K562 (cell line): ENCODE data around the gene ARL16. TPM values are rescaled to one million over a fixed set of nuclear protein-coding genes. Genes with fewer than 3 reads are reported as not detected.
A peak's percentile ranks its signal among the peaks of the same experiment; 100 is the strongest.

Source experiments
- ATAC-seq: fragments of 200-7000 bp; cut with Tn5 transposase; 3 replicates; pipeline ENCODE4 v1.9.1; 2020; ENCODE audit warnings: moderate library complexity
- BruUV-seq: library from RNA; stranded (reverse); fragments of 400-500 nt; replicated peaks from 2 replicates; lab custom pipeline; 2021; lab: Mats Ljungman, UMichigan
- CTCF ChIA-PET: fragments of 300-600 bp; formaldehyde crosslinking; extraction: SDS; loops from one replicate; lab custom pipeline; 2021; ENCODE audit warnings: low intra/inter-chr PET ratio; lab: Yijun Ruan, JAX
- POLR2A ChIA-PET: fragments of 300-600, 350-650 bp; sonication (Branson Sonifier 250); formaldehyde crosslinking; extraction: SDS; loops from one replicate; lab custom pipeline; 2021; ENCODE audit warnings: antibody characterized with exemption, inconsistent platforms; lab: Yijun Ruan, JAX
- DNase-seq, 4 experiments: peaks; one replicate each; pipeline versions ENCODE4 v3.0.0 to v3.0.0-alpha.2; 2011 to 2018; ENCODE audit warnings: low spot score in 3 of 4, mixed read lengths in 3 of 4; ENCODE audit errors: extremely low read depth in 1 of 4
- FAIRE-seq: peaks from 2 replicates; lab custom pipeline; 2011; peaks lifted over from hg19 to GRCh38; lab: Jason Lieb, UNC
- H2AFZ ChIP-seq: 2 replicates; pipeline ENCODE4 v1.6.0; 2011; ENCODE audit warnings: low read depth, low read length, control low read depth, inconsistent platforms
- H3K27ac ChIP-seq: fragments of 200-600 bp; 3 replicates; pipeline ENCODE4 v1.8.0; 2011; ENCODE audit warnings: low read depth, mild to moderate bottlenecking, control low read depth, inconsistent platforms, low read length, moderate library complexity, mixed read lengths; ENCODE audit errors: extremely low read depth
- H3K27me3 ChIP-seq, 2 experiments: fragments of 300-600 bp in 1 of 2; 2 replicates in 1 of 2; 3 replicates in 1 of 2; pipeline versions ENCODE4 v1.6.0 to v1.8.0; 2011; ENCODE audit warnings: inconsistent platforms in 2 of 2, low read length in 2 of 2, mild to moderate bottlenecking in 1 of 2, mixed read lengths in 1 of 2, moderate library complexity in 1 of 2; ENCODE audit not compliant: control insufficient read depth in 2 of 2, insufficient read depth in 2 of 2
- H3K36me3 ChIP-seq: fragments of 300-600 bp; 3 replicates; pipeline ENCODE4 v1.8.0; 2011; ENCODE audit warnings: mild to moderate bottlenecking, low read length, inconsistent platforms; ENCODE audit not compliant: control insufficient read depth, insufficient read depth
- H3K4me1 ChIP-seq, 2 experiments: fragments of 200-600 bp in 1 of 2; replicated peaks in 1 of 2; 2 replicates in 1 of 2; 3 replicates in 1 of 2; pipeline versions ENCODE4 v1.5.1 to v1.8.0; 2011; ENCODE audit warnings: inconsistent platforms in 2 of 2, low read length in 2 of 2, mild to moderate bottlenecking in 1 of 2, mixed read lengths in 1 of 2, moderate library complexity in 1 of 2; ENCODE audit not compliant: control insufficient read depth in 2 of 2, insufficient read depth in 2 of 2
- H3K4me2 ChIP-seq: 2 replicates; pipeline ENCODE4 v1.6.1; 2011; ENCODE audit warnings: low read length, control low read depth, inconsistent platforms, mixed read lengths; ENCODE audit not compliant: insufficient read depth
- H3K4me3 ChIP-seq: fragments of 200-600 bp; sonication (generic), shearing (Covaris generic); 2 replicates; pipeline ENCODE4 v1.5.1; 2016; ENCODE audit warnings: control low read depth, inconsistent platforms
- H3K79me2 ChIP-seq: fragments of 200-600 bp; 3 replicates; pipeline ENCODE4 v1.8.0; 2011; ENCODE audit warnings: low read length, inconsistent platforms; ENCODE audit not compliant: control insufficient read depth, insufficient read depth
- H3K9ac ChIP-seq, 2 experiments: 2 replicates each; pipeline versions ENCODE4 v1.6.0 to v1.6.1; 2011; ENCODE audit warnings: low read depth in 2 of 2, low read length in 2 of 2, control low read depth in 1 of 2, inconsistent platforms in 1 of 2, mild to moderate bottlenecking in 1 of 2, mixed read lengths in 1 of 2; ENCODE audit not compliant: insufficient read depth in 1 of 2
- H3K9me1 ChIP-seq: one replicate; pipeline ENCODE4 v1.6.0; 2011; ENCODE audit warnings: inconsistent platforms, mild to moderate bottlenecking, low read length, moderate library complexity; ENCODE audit not compliant: control insufficient read depth, insufficient read depth
- H3K9me3 ChIP-seq: replicated peaks from 2 replicates; pipeline ENCODE4 v1.5.1; 2011; ENCODE audit warnings: low read depth, low read length, inconsistent platforms; ENCODE audit not compliant: control insufficient read depth, insufficient read depth
- H4K20me1 ChIP-seq: replicated peaks from 2 replicates; pipeline ENCODE4 v1.6.1; 2011; ENCODE audit warnings: low read length, inconsistent platforms, mixed read lengths; ENCODE audit not compliant: control insufficient read depth, insufficient read depth
- FOXJ2 ChIP-seq: fragments of 200-800 bp; sonication (Bioruptor generic); IDR thresholded peaks from 2 replicates; pipeline ENCODE4 v1.6.1; 2016; ENCODE audit warnings: missing genetic modification characterization, missing compliant biosample characterization
- MEIS2 ChIP-seq: fragments of 450-650 bp; IDR thresholded peaks from 2 replicates; pipeline ENCODE4 v1.6.1; 2014; ENCODE audit warnings: mild to moderate bottlenecking; ENCODE audit not compliant: partially characterized antibody
- NR2C1 ChIP-seq, 2 experiments: fragments of 450-650 bp; IDR thresholded peaks; 2 replicates each; pipeline ENCODE4 v1.6.1; 2017; ENCODE audit warnings: mild to moderate bottlenecking in 2 of 2, antibody characterized with exemption in 1 of 2, inconsistent platforms in 1 of 2, missing compliant biosample characterization in 1 of 2, missing genetic modification characterization in 1 of 2
- RBFOX2 ChIP-seq: fragments of 200-400 bp; formaldehyde crosslinking; IDR thresholded peaks from 2 replicates; pipeline ENCODE4 v1.6.1; 2017; ENCODE audit warnings: low read depth, mild to moderate bottlenecking, low read length, moderate library complexity
- SUPT5H ChIP-seq: fragments of 450-650 bp; IDR thresholded peaks from 2 replicates; pipeline ENCODE4 v1.6.1; 2016
- TCF3 ChIP-seq: sonication (generic); formaldehyde crosslinking; IDR thresholded peaks from 2 replicates; pipeline ENCODE4 v1.4.0; 2020; ENCODE audit warnings: mild to moderate bottlenecking, missing genetic modification reagents
- ZNF133 ChIP-seq: fragments of 250-450 bp; sonication (Bioruptor Pico); IDR thresholded peaks from 2 replicates; pipeline ENCODE4 v1.4.0; 2020; ENCODE audit warnings: mild to moderate bottlenecking
- ZNF239 ChIP-seq: fragments of 250-450 bp; sonication (Bioruptor Pico); IDR thresholded peaks from 2 replicates; pipeline ENCODE4 v1.4.0; 2020; ENCODE audit warnings: mild to moderate bottlenecking
- WGBS: fragments of 100-300 bp; shearing (Covaris generic); methylation state at CpG from one replicate; pipeline ENCODE4 v1.1.6; 2016; ENCODE audit warnings: low coverage, mixed read lengths; ENCODE audit not compliant: insufficient coverage; ENCODE audit errors: missing lambda C conversion rate; 5-methylcytosine and 5-hydroxymethylcytosine counted together
- in situ Hi-C: fragments of 300-500 bp; cut with MboI; formaldehyde crosslinking; loops from 4 replicates; pipeline ENCODE4 v1.15.0; 2018; ENCODE audit warnings: inconsistent platforms, mixed read lengths
- intact Hi-C: fragments of 100-400 bp; cut with micrococcal nuclease; formaldehyde crosslinking; loops from 2 replicates; pipeline ENCODE4 v1.14.2; 2022
- polyA plus RNA-seq, 8 experiments: library from polyadenylated mRNA; depleted of rRNA in 4 of 8; stranded (reverse) in 5 of 8; unstranded in 3 of 8; fragments of >200 nt; fragmentation: Nextera tagmentation in 2 of 8; fragmentation: Illumina TruSeq in 1 of 8; extraction: Ambion mirVana in 2 of 8; extraction: Trizol in 1 of 8; gene quantifications; 2 replicates each; pipeline versions ENCODE4 v1.2.1 to v1.2.3, GENCODE V29; 2011 to 2014; ENCODE audit warnings: inconsistent platforms in 1 of 8, missing spikeins in 1 of 8
- total RNA-seq, 7 experiments: library from RNA; depleted of rRNA in 6 of 7; stranded (reverse); fragments of >200 nt in 6 of 7; fragmentation: Illumina TruSeq in 2 of 7; extraction: Trizol in 2 of 7; gene quantifications; 2 replicates each; pipeline versions ENCODE4 v1.2.1 to v1.2.3, GENCODE V29; 2011 to 2021; ENCODE audit warnings: low replicate concordance in 1 of 7
- TF ChIP-seq, protein P1 (sequence below): sonication (generic); formaldehyde crosslinking; IDR thresholded peaks from 2 replicates; pipeline ENCODE4 v1.8.0; 2022; ENCODE audit warnings: mild to moderate bottlenecking, missing genetic modification reagents
- TF ChIP-seq, protein P2 (sequence below): sonication (generic); formaldehyde crosslinking; IDR thresholded peaks from 2 replicates; pipeline ENCODE4 v1.8.0; 2022; ENCODE audit warnings: mild to moderate bottlenecking, missing genetic modification reagents
- TF ChIP-seq, protein P3 (sequence below), 2 experiments: fragments of 450-650 bp; conservative IDR thresholded peaks; 2 replicates each; pipeline ENCODE4 v1.6.1; 2017; ENCODE audit warnings: mild to moderate bottlenecking in 2 of 2, moderate library complexity in 2 of 2
- TF ChIP-seq, protein P4 (sequence below): sonication (generic); formaldehyde crosslinking; IDR thresholded peaks from 2 replicates; pipeline ENCODE4 v1.8.0; 2022; ENCODE audit warnings: mild to moderate bottlenecking, low read depth, missing genetic modification reagents

The ARL16 gene
- total and polyA plus RNA-seq, 9 of the 15 experiments (the other 6 are each of a cell fraction or from before 2014, with no cell fraction given): 5.4 to 32.4 (median 22.6) TPM

DNA sequence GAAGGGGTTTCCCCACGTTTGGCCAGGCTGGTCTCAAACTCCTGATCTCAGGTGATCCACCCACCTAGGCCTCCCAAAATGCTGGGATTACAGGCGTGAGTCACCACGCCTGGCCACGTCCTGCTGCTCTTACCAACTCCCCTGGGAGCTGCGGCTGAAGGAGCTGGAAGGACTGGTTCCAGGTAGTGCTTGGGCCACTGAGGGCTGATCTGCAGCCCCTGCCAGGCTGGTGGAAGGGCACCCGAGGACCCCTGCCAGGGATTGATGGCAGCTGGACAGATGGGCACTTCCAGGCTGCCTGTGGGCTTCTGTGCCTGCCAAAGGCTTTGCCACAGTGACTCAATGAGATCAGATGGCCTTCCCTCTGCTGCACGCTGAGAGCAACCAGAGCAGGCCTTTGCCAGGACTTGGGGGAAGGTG lies 19.5 kb downstream of the ARL16 start (continued):
- TF ChIP-seq, protein P1, sequence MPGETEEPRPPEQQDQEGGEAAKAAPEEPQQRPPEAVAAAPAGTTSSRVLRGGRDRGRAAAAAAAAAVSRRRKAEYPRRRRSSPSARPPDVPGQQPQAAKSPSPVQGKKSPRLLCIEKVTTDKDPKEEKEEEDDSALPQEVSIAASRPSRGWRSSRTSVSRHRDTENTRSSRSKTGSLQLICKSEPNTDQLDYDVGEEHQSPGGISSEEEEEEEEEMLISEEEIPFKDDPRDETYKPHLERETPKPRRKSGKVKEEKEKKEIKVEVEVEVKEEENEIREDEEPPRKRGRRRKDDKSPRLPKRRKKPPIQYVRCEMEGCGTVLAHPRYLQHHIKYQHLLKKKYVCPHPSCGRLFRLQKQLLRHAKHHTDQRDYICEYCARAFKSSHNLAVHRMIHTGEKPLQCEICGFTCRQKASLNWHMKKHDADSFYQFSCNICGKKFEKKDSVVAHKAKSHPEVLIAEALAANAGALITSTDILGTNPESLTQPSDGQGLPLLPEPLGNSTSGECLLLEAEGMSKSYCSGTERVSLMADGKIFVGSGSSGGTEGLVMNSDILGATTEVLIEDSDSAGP (CRISPR knock-in tag): 0 out of 2 replicates have a peak, but pooled peaks have one; percentile 26
- TF ChIP-seq FOXJ2 (tag) (no peak), RBFOX2 (peak; percentile 49; the same call in 1 of the 2 replicates), TCF3 (CRISPR knock-in tag) (no peak)

DNA sequence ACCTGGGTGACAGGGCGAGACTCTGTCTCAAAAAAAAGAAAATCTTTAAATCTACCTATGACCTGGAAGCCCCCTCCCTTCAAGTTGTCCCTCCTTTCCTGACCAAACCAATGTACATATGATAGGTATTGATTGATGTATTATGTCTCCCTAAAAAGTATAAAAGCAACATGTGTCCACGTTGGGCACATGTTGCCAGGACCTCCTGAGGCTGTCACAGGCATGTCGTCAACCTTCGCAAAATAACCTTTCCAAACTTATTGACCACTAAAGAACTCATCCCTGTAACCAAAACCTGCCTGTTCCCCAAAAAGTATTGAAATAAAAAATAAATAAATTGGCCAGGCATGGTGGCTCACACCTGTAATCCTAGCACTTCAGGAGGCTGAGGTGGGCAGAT lies 21.6 kb downstream of the ARL16 start:
- no peak for ATAC-seq
- no peaks in the 10 kb centered on the region for H4K20me1 ChIP-seq
- H3K27me3 ChIP-seq: no peaks in the 10 kb centered on the region
- peaks cover 17% of the 10 kb centered on the region; the same call in 1 of the 3 replicates for H3K36me3 ChIP-seq
- no TSS peak for BruUV-seq
- ChIA-PET POLR2A (interaction anchor here (0.6 to 2.3 kb wide), 7 partner anchors 13 to 1189 kb away, joined by 3 to 8 read pairs (median 3); partner anchors contain the start of genes ARL16 and HGS), CTCF (no interaction called here)
- no peak overlapping the region for H3K4me2 ChIP-seq
- H3K9ac ChIP-seq: no peak overlapping the region
- no peak overlapping the region; the same call in 1 of the 2 replicates for H2AFZ ChIP-seq
- peaks cover 29 to 43% of the 10 kb centered on the region in 2 experiments for H3K4me1 ChIP-seq
- H3K79me2 ChIP-seq: peaks cover 30% of the 10 kb centered on the region
- no peak overlapping the region for H3K4me3 ChIP-seq
- DNase-seq: no peak
- no peaks in the 10 kb centered on the region for H3K9me1 ChIP-seq
- WGBS: 90% methylated on average over 4 of the region's 4 CpGs
- H3K9me3 ChIP-seq: no peaks in the 10 kb centered on the region
- FAIRE-seq: no peak
- intact Hi-C loops: no loop called here
- in situ Hi-C loops: no loop called here
- H3K27ac ChIP-seq: no peak overlapping the region
- TF ChIP-seq NR2C1 (IDR thresholded peaks at IDR 0.05): no peak
- no peak for TF ChIP-seq NR2C1 (tag; IDR thresholded peaks at IDR 0.05)
- no peak for TF ChIP-seq MEIS2
- TF ChIP-seq ZNF239: no peak
- TF ChIP-seq, protein P2, sequence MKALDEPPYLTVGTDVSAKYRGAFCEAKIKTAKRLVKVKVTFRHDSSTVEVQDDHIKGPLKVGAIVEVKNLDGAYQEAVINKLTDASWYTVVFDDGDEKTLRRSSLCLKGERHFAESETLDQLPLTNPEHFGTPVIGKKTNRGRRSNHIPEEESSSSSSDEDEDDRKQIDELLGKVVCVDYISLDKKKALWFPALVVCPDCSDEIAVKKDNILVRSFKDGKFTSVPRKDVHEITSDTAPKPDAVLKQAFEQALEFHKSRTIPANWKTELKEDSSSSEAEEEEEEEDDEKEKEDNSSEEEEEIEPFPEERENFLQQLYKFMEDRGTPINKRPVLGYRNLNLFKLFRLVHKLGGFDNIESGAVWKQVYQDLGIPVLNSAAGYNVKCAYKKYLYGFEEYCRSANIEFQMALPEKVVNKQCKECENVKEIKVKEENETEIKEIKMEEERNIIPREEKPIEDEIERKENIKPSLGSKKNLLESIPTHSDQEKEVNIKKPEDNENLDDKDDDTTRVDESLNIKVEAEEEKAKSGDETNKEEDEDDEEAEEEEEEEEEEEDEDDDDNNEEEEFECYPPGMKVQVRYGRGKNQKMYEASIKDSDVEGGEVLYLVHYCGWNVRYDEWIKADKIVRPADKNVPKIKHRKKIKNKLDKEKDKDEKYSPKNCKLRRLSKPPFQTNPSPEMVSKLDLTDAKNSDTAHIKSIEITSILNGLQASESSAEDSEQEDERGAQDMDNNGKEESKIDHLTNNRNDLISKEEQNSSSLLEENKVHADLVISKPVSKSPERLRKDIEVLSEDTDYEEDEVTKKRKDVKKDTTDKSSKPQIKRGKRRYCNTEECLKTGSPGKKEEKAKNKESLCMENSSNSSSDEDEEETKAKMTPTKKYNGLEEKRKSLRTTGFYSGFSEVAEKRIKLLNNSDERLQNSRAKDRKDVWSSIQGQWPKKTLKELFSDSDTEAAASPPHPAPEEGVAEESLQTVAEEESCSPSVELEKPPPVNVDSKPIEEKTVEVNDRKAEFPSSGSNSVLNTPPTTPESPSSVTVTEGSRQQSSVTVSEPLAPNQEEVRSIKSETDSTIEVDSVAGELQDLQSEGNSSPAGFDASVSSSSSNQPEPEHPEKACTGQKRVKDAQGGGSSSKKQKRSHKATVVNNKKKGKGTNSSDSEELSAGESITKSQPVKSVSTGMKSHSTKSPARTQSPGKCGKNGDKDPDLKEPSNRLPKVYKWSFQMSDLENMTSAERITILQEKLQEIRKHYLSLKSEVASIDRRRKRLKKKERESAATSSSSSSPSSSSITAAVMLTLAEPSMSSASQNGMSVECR (CRISPR knock-in tag): no peak
- no peak for TF ChIP-seq ZNF133 (CRISPR knock-in tag)
- TF ChIP-seq, protein P3, sequence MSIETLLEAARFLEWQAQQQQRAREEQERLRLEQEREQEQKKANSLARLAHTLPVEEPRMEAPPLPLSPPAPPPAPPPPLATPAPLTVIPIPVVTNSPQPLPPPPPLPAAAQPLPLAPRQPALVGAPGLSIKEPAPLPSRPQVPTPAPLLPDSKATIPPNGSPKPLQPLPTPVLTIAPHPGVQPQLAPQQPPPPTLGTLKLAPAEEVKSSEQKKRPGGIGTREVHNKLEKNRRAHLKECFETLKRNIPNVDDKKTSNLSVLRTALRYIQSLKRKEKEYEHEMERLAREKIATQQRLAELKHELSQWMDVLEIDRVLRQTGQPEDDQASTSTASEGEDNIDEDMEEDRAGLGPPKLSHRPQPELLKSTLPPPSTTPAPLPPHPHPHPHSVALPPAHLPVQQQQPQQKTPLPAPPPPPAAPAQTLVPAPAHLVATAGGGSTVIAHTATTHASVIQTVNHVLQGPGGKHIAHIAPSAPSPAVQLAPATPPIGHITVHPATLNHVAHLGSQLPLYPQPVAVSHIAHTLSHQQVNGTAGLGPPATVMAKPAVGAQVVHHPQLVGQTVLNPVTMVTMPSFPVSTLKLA (conservative IDR thresholded peaks at IDR 0.05): no peak
- TF ChIP-seq SUPT5H: no peak
- TF ChIP-seq, protein P4, sequence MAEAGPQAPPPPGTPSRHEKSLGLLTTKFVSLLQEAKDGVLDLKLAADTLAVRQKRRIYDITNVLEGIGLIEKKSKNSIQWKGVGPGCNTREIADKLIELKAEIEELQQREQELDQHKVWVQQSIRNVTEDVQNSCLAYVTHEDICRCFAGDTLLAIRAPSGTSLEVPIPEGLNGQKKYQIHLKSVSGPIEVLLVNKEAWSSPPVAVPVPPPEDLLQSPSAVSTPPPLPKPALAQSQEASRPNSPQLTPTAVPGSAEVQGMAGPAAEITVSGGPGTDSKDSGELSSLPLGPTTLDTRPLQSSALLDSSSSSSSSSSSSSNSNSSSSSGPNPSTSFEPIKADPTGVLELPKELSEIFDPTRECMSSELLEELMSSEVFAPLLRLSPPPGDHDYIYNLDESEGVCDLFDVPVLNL (CRISPR knock-in tag): no peak
